Measurements from ENCODE around the gene DUSP2.

DUSP2 gene

DNA sequence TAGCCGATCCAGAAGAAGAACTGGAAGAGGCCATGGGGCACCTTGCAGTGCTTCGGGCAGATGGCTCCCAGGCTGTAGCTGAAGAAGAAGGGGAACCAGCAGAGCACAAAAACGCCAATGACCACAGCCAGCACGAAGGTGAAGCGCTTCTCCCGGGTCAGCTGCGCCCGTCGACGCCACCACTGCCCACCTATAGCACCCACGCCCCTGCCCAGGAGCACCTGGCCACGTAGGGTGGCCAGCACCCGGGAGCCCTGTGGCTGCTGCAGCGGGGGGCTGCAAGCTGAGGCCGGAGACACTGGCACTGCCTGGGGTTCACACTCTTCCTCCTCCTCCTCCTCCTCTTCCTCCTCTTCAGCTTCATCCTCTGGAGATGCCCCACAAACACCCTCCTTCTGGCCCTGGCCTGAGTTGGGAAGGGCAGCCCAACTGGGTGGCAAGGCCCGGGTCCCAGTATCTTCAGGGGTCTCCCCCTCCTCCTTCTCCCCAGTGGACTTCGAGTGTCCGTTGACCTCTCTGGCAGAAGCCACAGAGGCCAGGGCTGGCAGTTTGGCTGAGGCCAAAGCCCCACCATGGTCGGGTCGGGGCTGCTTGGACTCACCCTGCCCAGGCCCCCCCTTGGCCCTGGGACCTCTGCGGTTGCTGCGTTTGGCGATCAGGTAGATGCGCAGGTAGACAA, 30.2 kb downstream of the DUSP2 start:
- Histone ChIP-seq H3K27me3 (peaks cover 0 to 62% of the 10 kb centered on the region in 2 donors), H3K9me3 (no peaks in the 10 kb centered on the region), H3K4me3 (no peak overlapping the region), H3K4me1 (peaks cover 0 to 21% (median 12%) of the 10 kb centered on the region in 4 donors), H3K27ac (no peak overlapping the region), H3K36me3 (no peaks in the 10 kb centered on the region)
- intact Hi-C loops (cut with DNase I; ENCODE audit: low total_unique reads) = loop anchor here (10.0 kb wide), 1 partner anchor 90 kb away; no protein-coding TSS in a partner anchor
- DNase-seq = no peak
- no peak for TF ChIP-seq CTCF (IDR thresholded peaks at IDR 0.05)

DNA sequence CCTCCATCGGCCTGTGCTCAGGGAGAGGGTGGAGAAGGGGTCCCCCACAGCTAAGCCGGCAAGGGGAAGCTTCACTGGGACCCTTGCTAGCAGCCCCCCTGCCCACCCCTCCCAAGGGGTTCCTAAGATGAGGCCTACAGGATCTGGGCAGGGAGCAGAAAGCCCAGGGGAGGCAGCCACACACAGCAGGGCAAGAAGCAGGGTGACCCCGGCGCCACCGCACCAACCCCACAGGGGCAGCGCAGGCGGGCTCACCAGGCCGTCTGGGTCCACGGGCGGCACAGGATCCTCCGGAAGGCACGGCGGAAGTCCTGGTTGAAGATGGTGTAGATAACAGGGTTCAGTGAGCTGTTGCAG, 30.7 kb downstream of the DUSP2 start:
- H3K27me3 ChIP-seq = peaks cover 0 to 60% of the 10 kb centered on the region in 2 donors
- no peaks in the 10 kb centered on the region for H3K36me3 ChIP-seq
- no peak overlapping the region for H3K27ac ChIP-seq
- intact Hi-C loops (cut with DNase I; ENCODE audit: low total_unique reads) = loop anchor here (10.0 kb wide), 1 partner anchor 90 kb away; no protein-coding TSS in a partner anchor
- no peak for DNase-seq
- H3K4me3 ChIP-seq = no peak overlapping the region
- H3K4me1 ChIP-seq = peaks cover 0 to 21% (median 12%) of the 10 kb centered on the region in 4 donors
- no peak for TF ChIP-seq CTCF (IDR thresholded peaks at IDR 0.05)
- H3K9me3 ChIP-seq = no peaks in the 10 kb centered on the region

- Histone ChIP-seq H3K4me3 (no peak overlapping the region), H3K36me3 (no peaks in the 10 kb centered on the region), H3K27me3 (peaks cover 0 to 56% of the 10 kb centered on the region in 2 donors), H3K27ac (no peak overlapping the region), H3K9me3 (no peaks in the 10 kb centered on the region), H3K4me1 (peaks cover 0 to 21% (median 14%) of the 10 kb centered on the region in 4 donors)
- TF ChIP-seq CTCF (IDR thresholded peaks at IDR 0.05) = no peak
- intact Hi-C loops (cut with DNase I; ENCODE audit: low total_unique reads) = loop anchor here (10.0 kb wide), 1 partner anchor 89 kb away; no protein-coding TSS in a partner anchor
- DNase-seq = no peak
Measured at GRCh38 chr2:96113951-96114350, 31.3 kb downstream of the DUSP2 start.

GRCh38 chr2:96113367-96113677, 31.9 kb downstream of the DUSP2 start:
- H3K9me3 ChIP-seq = no peaks in the 10 kb centered on the region
- peaks cover 0 to 55% of the 10 kb centered on the region in 2 donors for H3K27me3 ChIP-seq
- DNase-seq = no peak
- TF ChIP-seq CTCF (IDR thresholded peaks at IDR 0.05) = no peak
- no peaks in the 10 kb centered on the region for H3K36me3 ChIP-seq
- H3K27ac ChIP-seq = no peak overlapping the region
- peaks cover 0 to 26% (median 15%) of the 10 kb centered on the region in 4 donors for H3K4me1 ChIP-seq
- no peak overlapping the region for H3K4me3 ChIP-seq
- intact Hi-C loops (cut with DNase I; ENCODE audit: low total_unique reads) = loop anchor here (10.0 kb wide), 1 partner anchor 89 kb away; no protein-coding TSS in a partner anchor

DNA sequence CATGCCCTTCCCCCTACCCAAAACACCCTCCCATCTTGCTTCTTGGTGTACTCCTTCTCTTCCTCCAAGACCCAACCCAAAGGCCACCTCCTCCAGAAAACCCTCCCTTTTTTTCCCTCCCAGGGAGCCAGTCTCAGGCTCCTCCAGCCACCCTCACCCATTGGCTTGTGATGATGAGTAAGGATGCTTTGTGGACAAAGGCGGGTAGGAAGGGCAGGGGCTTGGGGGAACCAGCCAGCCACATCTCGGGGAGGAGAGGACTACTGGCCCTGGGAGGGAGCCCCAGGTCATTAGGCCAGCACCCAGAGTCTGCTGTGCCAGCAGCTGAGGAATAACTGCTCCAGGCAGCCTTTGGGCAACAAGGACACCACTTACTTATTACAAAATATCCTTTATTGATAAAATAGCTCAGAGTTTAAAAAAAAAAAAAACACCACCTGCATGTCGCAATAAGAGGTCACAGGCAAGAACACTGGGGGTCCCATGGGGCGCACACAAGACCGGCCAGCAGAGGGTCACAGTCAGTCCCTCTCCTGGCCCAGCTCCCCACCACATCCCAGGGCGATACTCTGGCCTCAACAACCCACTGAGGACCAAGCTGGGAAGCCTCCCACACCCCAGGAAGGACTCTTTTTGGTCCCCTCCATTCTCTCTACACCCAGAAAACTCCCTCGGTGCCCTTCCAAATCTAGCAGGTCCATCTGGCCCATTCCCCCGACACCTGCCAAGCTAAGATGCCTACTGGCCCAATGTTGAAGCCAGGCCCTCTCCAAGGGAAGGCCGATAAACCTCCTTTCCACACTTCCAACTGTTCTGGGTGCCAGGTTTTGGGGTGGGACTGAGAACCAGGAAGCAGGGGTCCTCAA, 32.5 kb downstream of the DUSP2 start:
- Histone ChIP-seq H3K27me3 (peaks cover 0 to 54% of the 10 kb centered on the region in 2 donors), H3K36me3 (no peaks in the 10 kb centered on the region), H3K27ac (no peak overlapping the region), H3K4me1 (peaks cover 0 to 26% (median 13%) of the 10 kb centered on the region in 4 donors), H3K9me3 (no peaks in the 10 kb centered on the region), H3K4me3 (no peak overlapping the region)
- no peak for TF ChIP-seq CTCF (IDR thresholded peaks at IDR 0.05)
- DNase-seq = no peak
- intact Hi-C loops (cut with DNase I; ENCODE audit: low total_unique reads) = loop anchor here (10.0 kb wide), 1 partner anchor 88 kb away; no protein-coding TSS in a partner anchor

All from tibial artery (tissue), 4 donors.